Neutrophil (primary cell): Measurements from ENCODE around the gene TTLL12.

Experiments
- H3K27ac ChIP-seq: fragments of 200-600 bp; sonication (generic); 2 replicates; pipeline ENCODE4 v1.5.1; 2016; ENCODE audit warnings: mild to moderate bottlenecking, moderate library complexity
- H3K27me3 ChIP-seq: fragments of 200-600 bp; sonication (generic); 2 replicates; pipeline ENCODE4 v1.6.0; 2016; ENCODE audit warnings: mild to moderate bottlenecking
- H3K36me3 ChIP-seq: fragments of 200-600 bp; sonication (generic); 2 replicates; pipeline ENCODE4 v1.5.1; 2017
- H3K4me1 ChIP-seq, 2 experiments: fragments of 200-600 bp in 1 of 2; sonication (generic) in 1 of 2; 1 replicate in 1 of 2; 2 replicates in 1 of 2; pipeline versions ENCODE4 v1.5.1 to v1.6.1; 2013 to 2016; ENCODE audit warnings: low read depth in 1 of 2, low read length in 1 of 2, mild to moderate bottlenecking in 1 of 2, moderate library complexity in 1 of 2; ENCODE audit not compliant: control insufficient read depth in 1 of 2, insufficient read depth in 1 of 2
- H3K4me3 ChIP-seq, 2 experiments: fragments of 200-600 bp in 1 of 2; sonication (generic) in 1 of 2; 1 replicate in 1 of 2; 2 replicates in 1 of 2; pipeline ENCODE4 v1.5.1; 2013 to 2016; ENCODE audit warnings: low read depth in 1 of 2, low read length in 1 of 2, mild to moderate bottlenecking in 1 of 2, moderate library complexity in 1 of 2
- H3K9me3 ChIP-seq: fragments of 200-600 bp; sonication (generic); 2 replicates; pipeline ENCODE4 v1.5.1; 2016
- TF ChIP-seq, protein P1 (sequence below): fragments of 200-600 bp; sonication (generic); IDR thresholded peaks from 2 replicates; pipeline ENCODE4 v1.5.1; 2016; ENCODE audit warnings: antibody characterized with exemption

The TTLL12 gene

DNA sequence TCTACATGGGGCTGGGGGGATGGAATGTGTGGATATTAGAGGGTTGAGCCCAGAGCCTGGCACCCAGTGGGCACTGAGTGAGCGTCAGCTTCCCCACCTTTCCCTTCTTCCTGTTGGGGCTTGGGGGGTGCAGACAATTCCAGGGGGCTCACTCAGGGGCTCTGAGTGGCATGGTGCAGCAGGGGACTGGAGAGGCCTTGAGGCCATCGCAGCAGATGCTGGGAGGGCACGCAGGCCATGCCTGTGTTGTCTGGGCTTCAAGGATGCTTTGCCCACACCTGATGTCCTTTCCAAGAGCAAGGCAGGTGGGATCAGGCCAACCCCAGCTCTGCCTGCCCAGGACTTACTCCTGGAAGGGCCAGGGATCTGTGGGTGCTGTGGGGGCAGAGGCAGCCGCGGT is 11.2 kb upstream of the TTLL12 start:
- no peak overlapping the region for H3K27ac ChIP-seq
- no peak overlapping the region for H3K4me3 ChIP-seq
- TF ChIP-seq, protein P1, sequence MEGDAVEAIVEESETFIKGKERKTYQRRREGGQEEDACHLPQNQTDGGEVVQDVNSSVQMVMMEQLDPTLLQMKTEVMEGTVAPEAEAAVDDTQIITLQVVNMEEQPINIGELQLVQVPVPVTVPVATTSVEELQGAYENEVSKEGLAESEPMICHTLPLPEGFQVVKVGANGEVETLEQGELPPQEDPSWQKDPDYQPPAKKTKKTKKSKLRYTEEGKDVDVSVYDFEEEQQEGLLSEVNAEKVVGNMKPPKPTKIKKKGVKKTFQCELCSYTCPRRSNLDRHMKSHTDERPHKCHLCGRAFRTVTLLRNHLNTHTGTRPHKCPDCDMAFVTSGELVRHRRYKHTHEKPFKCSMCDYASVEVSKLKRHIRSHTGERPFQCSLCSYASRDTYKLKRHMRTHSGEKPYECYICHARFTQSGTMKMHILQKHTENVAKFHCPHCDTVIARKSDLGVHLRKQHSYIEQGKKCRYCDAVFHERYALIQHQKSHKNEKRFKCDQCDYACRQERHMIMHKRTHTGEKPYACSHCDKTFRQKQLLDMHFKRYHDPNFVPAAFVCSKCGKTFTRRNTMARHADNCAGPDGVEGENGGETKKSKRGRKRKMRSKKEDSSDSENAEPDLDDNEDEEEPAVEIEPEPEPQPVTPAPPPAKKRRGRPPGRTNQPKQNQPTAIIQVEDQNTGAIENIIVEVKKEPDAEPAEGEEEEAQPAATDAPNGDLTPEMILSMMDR, result no peak
- H3K4me1 ChIP-seq, result no peaks in the 10 kb centered on the region
- no peaks in the 10 kb centered on the region for H3K36me3 ChIP-seq
- H3K9me3 ChIP-seq, result no peaks in the 10 kb centered on the region
- peaks cover 6% of the 10 kb centered on the region for H3K27me3 ChIP-seq

DNA sequence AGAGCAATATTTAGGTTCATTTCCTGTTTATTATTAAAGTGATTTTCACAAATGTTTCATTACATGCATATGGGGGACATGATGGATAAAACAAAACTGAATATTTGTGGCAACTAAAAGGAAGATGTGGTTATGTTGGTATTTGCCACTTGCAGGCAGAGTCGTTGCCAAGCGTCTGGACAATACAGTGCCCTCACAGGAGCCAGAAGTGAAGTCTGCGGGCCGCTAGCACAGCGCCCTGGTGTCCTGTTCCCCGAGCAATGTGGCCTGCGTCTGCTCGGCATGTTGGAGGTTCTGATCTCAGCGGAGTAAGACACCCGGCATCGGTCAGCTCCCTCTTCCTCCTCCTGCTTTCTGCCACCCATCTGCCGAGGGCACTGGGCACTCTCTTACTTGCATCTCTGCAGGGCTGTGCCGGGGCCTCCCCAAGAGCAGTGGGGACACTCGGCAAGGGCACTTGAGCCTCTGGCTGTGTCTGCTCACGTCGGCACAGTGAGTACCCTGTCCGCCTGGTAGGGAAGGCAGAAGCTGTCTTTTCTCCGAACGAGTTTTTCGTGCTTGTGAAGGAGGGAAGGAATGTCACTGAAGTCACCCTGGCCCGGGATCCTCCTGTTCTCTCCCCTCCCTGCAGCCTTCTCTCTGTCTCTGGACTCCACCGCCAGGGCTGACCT is 10.5 kb upstream of the TTLL12 start:
- H3K9me3 ChIP-seq, result no peaks in the 10 kb centered on the region
- peaks cover 6% of the 10 kb centered on the region for H3K27me3 ChIP-seq
- no peak overlapping the region for H3K27ac ChIP-seq
- H3K36me3 ChIP-seq, result no peaks in the 10 kb centered on the region
- TF ChIP-seq, protein P1, result no peak
- H3K4me1 ChIP-seq, result no peaks in the 10 kb centered on the region
- H3K4me3 ChIP-seq, result no peak overlapping the region

DNA sequence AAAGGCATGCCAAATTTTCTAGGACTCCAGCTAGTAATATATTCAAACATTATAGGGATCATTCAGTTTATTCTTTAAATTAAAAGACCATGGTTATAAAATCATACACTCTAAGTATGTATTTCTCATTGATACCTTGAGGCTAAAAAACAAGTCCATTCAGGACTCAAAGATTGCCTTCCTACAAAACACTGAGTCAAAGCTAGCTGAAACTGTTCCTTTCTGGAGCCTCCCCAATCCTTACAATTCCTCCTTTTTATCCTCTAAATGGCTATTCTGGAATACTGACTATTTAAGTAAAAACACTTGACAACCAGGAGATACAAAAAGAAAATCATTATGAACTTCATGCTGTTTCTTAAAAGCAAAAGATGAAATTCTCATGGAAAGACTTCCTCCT is 4.9 kb upstream of the TTLL12 start:
- Histone ChIP-seq H3K27me3 (no peaks in the 10 kb centered on the region), H3K9me3 (no peaks in the 10 kb centered on the region), H3K36me3 (no peaks in the 10 kb centered on the region), H3K4me1 (peaks cover 6 to 7% of the 10 kb centered on the region in 2 experiments), H3K27ac (no peak overlapping the region), H3K4me3 (no peak overlapping the region)
- TF ChIP-seq, protein P1, result no peak

DNA sequence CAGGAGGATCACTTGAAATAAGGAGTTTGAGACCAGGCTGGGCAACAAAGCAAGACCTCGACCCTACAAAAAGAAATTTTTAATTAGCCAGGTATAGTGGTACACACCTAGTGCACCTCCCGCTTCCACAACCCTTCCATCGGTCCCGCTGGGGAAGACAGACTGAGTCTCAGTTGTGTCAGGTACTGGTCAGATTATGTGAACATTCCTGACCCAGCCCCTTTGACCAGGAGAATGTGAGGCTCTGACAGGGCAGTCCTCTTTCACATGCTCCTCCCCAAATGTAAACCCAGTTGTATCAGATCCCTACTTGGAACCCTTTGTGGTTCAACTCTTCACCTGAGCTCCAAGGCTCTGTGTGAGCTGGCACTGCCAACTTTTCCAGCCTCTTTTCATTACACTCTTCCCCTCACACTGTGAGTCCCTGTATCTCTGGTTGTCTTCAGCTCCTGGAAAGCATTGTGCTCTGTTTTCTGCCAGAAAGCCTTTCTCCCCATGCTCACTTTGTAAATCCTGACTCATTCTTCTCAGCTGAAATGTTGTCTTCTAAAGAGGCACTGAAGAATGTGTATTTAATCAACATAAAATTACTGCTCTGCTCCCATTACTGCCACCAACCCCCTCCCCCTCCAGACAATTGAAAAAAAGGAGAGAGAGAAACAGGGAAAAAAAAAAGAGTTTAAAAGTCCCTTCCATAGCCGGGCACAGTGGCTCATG is 2.1 kb upstream of the TTLL12 start:
- Histone ChIP-seq H3K27me3 (no peaks in the 10 kb centered on the region), H3K27ac (no peak overlapping the region), H3K36me3 (no peaks in the 10 kb centered on the region), H3K4me3 (no peak overlapping the region), H3K9me3 (no peaks in the 10 kb centered on the region), H3K4me1 (peaks cover 28 to 30% of the 10 kb centered on the region in 2 experiments)
- TF ChIP-seq, protein P1, result no peak

DNA sequence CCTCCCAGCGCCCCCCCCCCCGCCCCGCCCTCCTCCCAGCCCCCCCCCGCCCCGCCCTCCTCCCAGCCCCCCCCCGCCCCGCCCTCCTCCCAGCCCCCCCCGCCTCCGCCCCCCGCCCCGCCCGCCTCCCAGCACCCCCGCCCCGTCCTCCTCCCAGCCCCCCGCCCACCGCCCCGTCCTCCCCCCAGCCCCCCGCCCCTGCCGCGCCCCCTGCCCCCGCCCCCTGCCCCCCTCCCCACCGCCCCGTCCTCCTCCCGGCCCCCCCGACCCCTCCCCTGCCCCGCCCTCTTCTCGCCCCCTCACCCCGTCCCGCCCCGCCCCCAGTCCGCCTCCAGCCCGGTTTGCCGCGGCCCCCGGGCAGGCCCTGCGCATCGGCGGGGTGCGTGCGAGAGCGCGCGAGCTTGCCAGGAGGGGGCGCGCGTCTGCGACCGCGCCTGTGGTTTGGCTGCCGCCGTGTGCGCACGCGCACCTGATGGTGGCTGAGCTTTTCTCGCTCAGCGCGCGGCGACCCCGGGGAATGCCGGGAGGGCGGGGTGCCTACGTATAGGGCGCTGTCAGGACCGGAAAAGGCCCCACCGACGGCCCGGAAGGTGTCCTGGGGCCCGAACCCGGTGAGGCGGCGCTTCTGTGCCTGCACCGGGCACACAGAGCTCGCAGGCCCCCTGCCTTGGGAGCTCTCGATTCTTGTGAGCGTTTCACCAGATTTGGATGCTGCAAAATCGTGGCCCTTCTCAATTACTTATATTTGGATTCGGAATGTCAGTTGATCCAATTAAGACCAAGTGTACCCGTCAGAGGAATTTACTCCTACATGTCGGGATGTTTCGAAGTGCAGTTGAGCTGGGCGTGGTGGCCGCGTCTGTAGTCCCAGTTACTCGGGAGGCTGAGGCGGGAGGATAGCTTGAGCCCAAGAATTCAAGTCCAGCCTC is 501 bp upstream of the TTLL12 start:
- Histone ChIP-seq H3K27ac (peak overlapping the region; percentile 94), H3K4me1 (peaks cover 39 to 42% of the 10 kb centered on the region in 2 experiments), H3K27me3 (no peaks in the 10 kb centered on the region), H3K4me3 (peak overlapping the region; percentile 71 to 86), H3K9me3 (no peaks in the 10 kb centered on the region), H3K36me3 (peaks cover 5% of the 10 kb centered on the region)
- TF ChIP-seq, protein P1, result peak; percentile 95
